ENCODE measurements around the gene CCNT2.

DNA sequence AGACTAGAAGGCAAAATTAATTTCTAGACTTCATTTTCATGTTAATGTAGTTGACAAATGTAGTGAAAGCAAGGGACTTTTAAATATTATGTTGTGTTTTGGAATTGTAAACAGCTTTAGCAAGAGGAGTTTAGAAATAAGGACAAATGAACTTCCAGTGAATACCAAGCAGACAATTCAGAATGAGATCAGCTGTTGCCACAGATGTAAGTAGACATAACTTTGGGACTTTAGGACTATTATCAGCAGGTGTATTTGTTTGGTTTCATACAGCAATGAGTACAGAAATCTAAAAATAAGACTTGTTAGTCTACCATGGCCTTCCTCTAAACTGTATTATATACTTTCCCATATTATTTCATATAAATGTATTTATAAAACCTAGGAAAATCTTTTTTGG is 34.2 kb upstream of the CCNT2 start:
- no peak for TF ChIP-seq POLR2A (IDR thresholded peaks at IDR 0.05)
- TF ChIP-seq, protein P1, sequence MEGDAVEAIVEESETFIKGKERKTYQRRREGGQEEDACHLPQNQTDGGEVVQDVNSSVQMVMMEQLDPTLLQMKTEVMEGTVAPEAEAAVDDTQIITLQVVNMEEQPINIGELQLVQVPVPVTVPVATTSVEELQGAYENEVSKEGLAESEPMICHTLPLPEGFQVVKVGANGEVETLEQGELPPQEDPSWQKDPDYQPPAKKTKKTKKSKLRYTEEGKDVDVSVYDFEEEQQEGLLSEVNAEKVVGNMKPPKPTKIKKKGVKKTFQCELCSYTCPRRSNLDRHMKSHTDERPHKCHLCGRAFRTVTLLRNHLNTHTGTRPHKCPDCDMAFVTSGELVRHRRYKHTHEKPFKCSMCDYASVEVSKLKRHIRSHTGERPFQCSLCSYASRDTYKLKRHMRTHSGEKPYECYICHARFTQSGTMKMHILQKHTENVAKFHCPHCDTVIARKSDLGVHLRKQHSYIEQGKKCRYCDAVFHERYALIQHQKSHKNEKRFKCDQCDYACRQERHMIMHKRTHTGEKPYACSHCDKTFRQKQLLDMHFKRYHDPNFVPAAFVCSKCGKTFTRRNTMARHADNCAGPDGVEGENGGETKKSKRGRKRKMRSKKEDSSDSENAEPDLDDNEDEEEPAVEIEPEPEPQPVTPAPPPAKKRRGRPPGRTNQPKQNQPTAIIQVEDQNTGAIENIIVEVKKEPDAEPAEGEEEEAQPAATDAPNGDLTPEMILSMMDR (IDR thresholded peaks at IDR 0.05), result no peak
